ENCODE results near the gene RBP3.

Gene RBP3

GRCh38 chr10:47354165-47354564, 6.0 kb downstream of the RBP3 start:
- no peaks in the 10 kb centered on the region for H3K9me3 ChIP-seq (ENCODE audit: low read depth, low read length)
- no peaks in the 10 kb centered on the region for H3K36me3 ChIP-seq (ENCODE audit: insufficient read depth, low read length)
- H3K4me3 ChIP-seq = no peak overlapping the region
- DNase-seq (ENCODE audit: low read depth, low spot score) = no peak
- no peak overlapping the region for H3K9ac ChIP-seq (ENCODE audit: insufficient read length)
- no peak for TF ChIP-seq EZH2 (IDR thresholded peaks at IDR 0.05)
- TF ChIP-seq POLR2AphosphoS5 (IDR thresholded peaks at IDR 0.05; ENCODE audit: borderline replicate concordance, low read depth, low read length) = no peak
- TF ChIP-seq FOXP2 (optimal IDR thresholded peaks at IDR 0.05; ENCODE audit: control extremely low read depth, extremely low read length, insufficient read depth) = no peak
- H3K27ac ChIP-seq = no peak overlapping the region

GRCh38 chr10:47354900-47355299, 6.7 kb downstream of the RBP3 start:
- Histone ChIP-seq H3K27ac (no peak overlapping the region), H3K4me3 (no peak overlapping the region), H3K9me3 (ENCODE audit: low read depth, low read length) (no peaks in the 10 kb centered on the region), H3K9ac (ENCODE audit: insufficient read length) (no peak overlapping the region), H3K36me3 (ENCODE audit: insufficient read depth, low read length) (no peaks in the 10 kb centered on the region)
- TF ChIP-seq FOXP2 (optimal IDR thresholded peaks at IDR 0.05; ENCODE audit: control extremely low read depth, extremely low read length, insufficient read depth) = no peak
- TF ChIP-seq EZH2 (IDR thresholded peaks at IDR 0.05) = no peak
- TF ChIP-seq POLR2AphosphoS5 (IDR thresholded peaks at IDR 0.05; ENCODE audit: borderline replicate concordance, low read depth, low read length) = no peak
- DNase-seq (ENCODE audit: low read depth, low spot score) = no peak

GRCh38 chr10:47356708-47357107, 8.5 kb downstream of the RBP3 start:
- Histone ChIP-seq H3K36me3 (ENCODE audit: insufficient read depth, low read length) (no peaks in the 10 kb centered on the region), H3K4me3 (no peak overlapping the region), H3K9me3 (ENCODE audit: low read depth, low read length) (no peaks in the 10 kb centered on the region), H3K27ac (no peak overlapping the region), H3K9ac (ENCODE audit: insufficient read length) (no peak overlapping the region)
- TF ChIP-seq POLR2AphosphoS5 (IDR thresholded peaks at IDR 0.05; ENCODE audit: borderline replicate concordance, low read depth, low read length) (no peak), EZH2 (IDR thresholded peaks at IDR 0.05) (no peak), FOXP2 (optimal IDR thresholded peaks at IDR 0.05; ENCODE audit: control extremely low read depth, extremely low read length, insufficient read depth) (no peak)
- no peak for DNase-seq (ENCODE audit: low read depth, low spot score)

- Histone ChIP-seq H3K9ac (ENCODE audit: insufficient read length) (no peak overlapping the region), H3K4me3 (no peak overlapping the region), H3K9me3 (ENCODE audit: low read depth, low read length) (no peaks in the 10 kb centered on the region), H3K27ac (no peak overlapping the region), H3K36me3 (ENCODE audit: insufficient read depth, low read length) (no peaks in the 10 kb centered on the region)
- DNase-seq (ENCODE audit: low read depth, low spot score) = no peak
- TF ChIP-seq FOXP2 (optimal IDR thresholded peaks at IDR 0.05; ENCODE audit: control extremely low read depth, extremely low read length, insufficient read depth) (no peak), EZH2 (IDR thresholded peaks at IDR 0.05) (no peak), POLR2AphosphoS5 (IDR thresholded peaks at IDR 0.05; ENCODE audit: borderline replicate concordance, low read depth, low read length) (no peak)
Measured at GRCh38 chr10:47357131-47357582, 9.0 kb downstream of the RBP3 start.

- H3K9me3 ChIP-seq (ENCODE audit: low read depth, low read length) = no peaks in the 10 kb centered on the region
- no peak for TF ChIP-seq EZH2 (IDR thresholded peaks at IDR 0.05)
- no peak for TF ChIP-seq POLR2AphosphoS5 (IDR thresholded peaks at IDR 0.05; ENCODE audit: borderline replicate concordance, low read depth, low read length)
- TF ChIP-seq FOXP2 (optimal IDR thresholded peaks at IDR 0.05; ENCODE audit: control extremely low read depth, extremely low read length, insufficient read depth) = no peak
- no peak overlapping the region for H3K27ac ChIP-seq
- H3K4me3 ChIP-seq = no peak overlapping the region
- no peaks in the 10 kb centered on the region for H3K36me3 ChIP-seq (ENCODE audit: insufficient read depth, low read length)
- no peak overlapping the region for H3K9ac ChIP-seq (ENCODE audit: insufficient read length)
- no peak for DNase-seq (ENCODE audit: low read depth, low spot score)
Measured at GRCh38 chr10:47357911-47358310, 9.7 kb downstream of the RBP3 start.

- no peak overlapping the region for H3K27ac ChIP-seq
- H3K9me3 ChIP-seq (ENCODE audit: low read depth, low read length) = no peaks in the 10 kb centered on the region
- H3K36me3 ChIP-seq (ENCODE audit: insufficient read depth, low read length) = no peaks in the 10 kb centered on the region
- H3K4me3 ChIP-seq = no peak overlapping the region
- no peak for DNase-seq (ENCODE audit: low read depth, low spot score)
- TF ChIP-seq POLR2AphosphoS5 (IDR thresholded peaks at IDR 0.05; ENCODE audit: borderline replicate concordance, low read depth, low read length) (no peak), FOXP2 (optimal IDR thresholded peaks at IDR 0.05; ENCODE audit: control extremely low read depth, extremely low read length, insufficient read depth) (no peak), EZH2 (IDR thresholded peaks at IDR 0.05) (no peak)
- no peak overlapping the region for H3K9ac ChIP-seq (ENCODE audit: insufficient read length)
Measured at GRCh38 chr10:47358457-47358856, 10.3 kb downstream of the RBP3 start.

GRCh38 chr10:47359101-47359500, 10.9 kb downstream of the RBP3 start:
- Histone ChIP-seq H3K9ac (ENCODE audit: insufficient read length) (no peak overlapping the region), H3K36me3 (ENCODE audit: insufficient read depth, low read length) (no peaks in the 10 kb centered on the region), H3K27ac (no peak overlapping the region), H3K4me3 (no peak overlapping the region), H3K9me3 (ENCODE audit: low read depth, low read length) (no peaks in the 10 kb centered on the region)
- no peak for DNase-seq (ENCODE audit: low read depth, low spot score)
- TF ChIP-seq EZH2 (IDR thresholded peaks at IDR 0.05) (no peak), FOXP2 (optimal IDR thresholded peaks at IDR 0.05; ENCODE audit: control extremely low read depth, extremely low read length, insufficient read depth) (no peak), POLR2AphosphoS5 (IDR thresholded peaks at IDR 0.05; ENCODE audit: borderline replicate concordance, low read depth, low read length) (no peak)

GRCh38 chr10:47359626-47360418, 11.7 kb downstream of the RBP3 start:
- H3K27ac ChIP-seq = no peak overlapping the region
- TF ChIP-seq EZH2 (IDR thresholded peaks at IDR 0.05) = no peak
- no peak for TF ChIP-seq POLR2AphosphoS5 (IDR thresholded peaks at IDR 0.05; ENCODE audit: borderline replicate concordance, low read depth, low read length)
- no peak for TF ChIP-seq FOXP2 (optimal IDR thresholded peaks at IDR 0.05; ENCODE audit: control extremely low read depth, extremely low read length, insufficient read depth)
- H3K4me3 ChIP-seq = no peak overlapping the region
- H3K36me3 ChIP-seq (ENCODE audit: insufficient read depth, low read length) = no peaks in the 10 kb centered on the region
- no peak overlapping the region for H3K9ac ChIP-seq (ENCODE audit: insufficient read length)
- DNase-seq (ENCODE audit: low read depth, low spot score) = no peak
- no peaks in the 10 kb centered on the region for H3K9me3 ChIP-seq (ENCODE audit: low read depth, low read length)

Data from SK-N-MC (cell line).